Left cardiac atrium (tissue), 4 donors: ENCODE results near the gene ABCB11. TPM values are rescaled to one million over a fixed set of nuclear protein-coding genes. Genes with fewer than 3 reads are reported as not detected.
"Not testable (repeated sequence)": the region's sequence is repeated elsewhere in the genome, so short reads cannot be mapped to it uniquely, and the experiment has no call there.

Experiments used
- ATAC-seq, 2 donors: fragments of 200-7000 bp; cut with Tn5 transposase; one replicate each; pipeline ENCODE4 v1.9.1; 2020; ENCODE audit warnings: mild to moderate bottlenecking in 2 of 2, moderate library complexity in 2 of 2
- DNase-seq: peaks from one replicate; pipeline ENCODE4 v3.0.0-alpha.2; 2020
- intact Hi-C, 2 donors: fragments of 100-400 bp; cut with DNase I; formaldehyde crosslinking; loops; one replicate each; pipeline versions ENCODE4 v1.14.1 to v1.15.1; 2022 to 2023
- total RNA-seq, 2 donors: library from RNA; stranded (reverse); fragmentation: NEBNext Ultra II Directional; extraction: Animal tissue kit (Norgen Biotek cat#: 25700); gene quantifications; one replicate each; pipeline ENCODE4 v1.2.1, GENCODE V29; 2021
- donor health status: DM: no; HTN: yes; CAD: no.
- donor health status: DM: no; HTN: yes; CAD: no; lungs with severe emphysema.
- donor health status: DM: yes; HTN: yes; CAD: no.
- donor health status: Dilated cardiomyopathy.

The ABCB11 gene
- total RNA-seq, 2 donors from 2014 or later: 0.37 to 1.1 TPM

GRCh38 chr2:168954256-168954655, 76.9 kb downstream of the ABCB11 start:
- DNase-seq: no peak
- ATAC-seq: no peak
- intact Hi-C loops: no loop called here

- ATAC-seq (no peak), DNase-seq (no peak)
- intact Hi-C loops: no loop called here
Observed at GRCh38 chr2:168952424-168952823, 78.7 kb downstream of the ABCB11 start.

- DNase-seq: no peak
- intact Hi-C loops: no loop called here
Observed at GRCh38 chr2:168951871-168952270, 79.3 kb downstream of the ABCB11 start.

GRCh38 chr2:168949324-168949723, 81.8 kb downstream of the ABCB11 start:
- intact Hi-C loops: no loop called here
- no peak for DNase-seq
- ATAC-seq: no peak

More at GRCh38 chr2:168951871-168952270, 79.3 kb downstream of the ABCB11 start:
- no peak for ATAC-seq

- intact Hi-C loops: no loop called here
- DNase-seq (no peak), ATAC-seq (no peak)
Observed at GRCh38 chr2:168948621-168949212, 82.4 kb downstream of the ABCB11 start.

- ATAC-seq (no peak), DNase-seq (no peak)
- intact Hi-C loops: no loop called here
Observed at GRCh38 chr2:168945508-168945907, 85.6 kb downstream of the ABCB11 start.

GRCh38 chr2:168944065-168944464, 87.1 kb downstream of the ABCB11 start:
- intact Hi-C loops: no loop called here
- ATAC-seq (no peak), DNase-seq (no peak)

GRCh38 chr2:168941297-168941696, 89.8 kb downstream of the ABCB11 start:
- intact Hi-C loops: no loop called here
- DNase-seq: no peak
- no peak for ATAC-seq

GRCh38 chr2:168939918-168940317, 91.2 kb downstream of the ABCB11 start:
- no peak for DNase-seq
- no peak for ATAC-seq
- intact Hi-C loops: no loop called here

GRCh38 chr2:168939061-168939460, 92.1 kb downstream of the ABCB11 start:
- no peak for DNase-seq
- ATAC-seq: no peak
- intact Hi-C loops: no loop called here

- ATAC-seq: no peak
- intact Hi-C loops: no loop called here
Observed at GRCh38 chr2:168935810-168936581, 95.1 kb downstream of the ABCB11 start.

GRCh38 chr2:168934826-168935225, 96.3 kb downstream of the ABCB11 start:
- DNase-seq (no peak), ATAC-seq (no peak)
- intact Hi-C loops: no loop called here

More at GRCh38 chr2:168935810-168936581, 95.1 kb downstream of the ABCB11 start:
- DNase-seq: no peak

- DNase-seq, ATAC-seq, intact Hi-C loops: not testable (repeated sequence)
Observed at GRCh38 chr2:168932174-168932573, 99.0 kb downstream of the ABCB11 start.

- DNase-seq (no peak), ATAC-seq (no peak)
- intact Hi-C loops: no loop called here
Observed at GRCh38 chr2:168930242-168930641, 100.9 kb downstream of the ABCB11 start.

GRCh38 chr2:168929031-168929430, 102.1 kb downstream of the ABCB11 start:
- ATAC-seq (no peak), DNase-seq (no peak)
- intact Hi-C loops: loop anchor here in 1 of 2 donors (10.0 kb wide), 1 partner anchor 154 kb away; no protein-coding TSS in a partner anchor

GRCh38 chr2:168928113-168928831, 102.9 kb downstream of the ABCB11 start:
- DNase-seq (no peak), ATAC-seq (no peak)
- intact Hi-C loops: loop anchor here in 1 of 2 donors (10.0 kb wide), 1 partner anchor 153 kb away; no protein-coding TSS in a partner anchor

- no peak for ATAC-seq
- intact Hi-C loops: loop anchor here in 1 of 2 donors (10.0 kb wide), 1 partner anchor 152 kb away; no protein-coding TSS in a partner anchor
- no peak for DNase-seq
Observed at GRCh38 chr2:168926621-168927386, 104.3 kb downstream of the ABCB11 start.

GRCh38 chr2:168920504-168921157, 110.5 kb downstream of the ABCB11 start:
- no peak for ATAC-seq
- no peak for DNase-seq
- intact Hi-C loops: loop anchor here (1.0 to 10.0 kb wide), 3 partner anchors 146 to 574 kb away; no protein-coding TSS in a partner anchor

GRCh38 chr2:168916331-168916675, 114.8 kb downstream of the ABCB11 start:
- ATAC-seq (no peak), DNase-seq (no peak)
- intact Hi-C loops: no loop called here
